K562 (cell line): ENCODE results near the gene AKT2.

Experiments used
- ELF1 ChIP-seq: fragments of 200-800 bp; sonication (Bioruptor generic); IDR thresholded peaks from 2 replicates; pipeline ENCODE4 v1.6.1; 2016; ENCODE audit warnings: missing genetic modification characterization, missing compliant biosample characterization
- EP300 ChIP-seq: IDR thresholded peaks from 2 replicates; pipeline ENCODE4 v1.6.1; 2012; ENCODE audit warnings: low read length, improper control_type of control experiment
- IRF2 ChIP-seq: sonication (generic); formaldehyde crosslinking; IDR thresholded peaks from 2 replicates; pipeline ENCODE4 v1.8.1; 2022; ENCODE audit warnings: mild to moderate bottlenecking, missing genetic modification reagents
- KAT2B ChIP-seq: IDR thresholded peaks from one replicate; pipeline ENCODE4 v1.6.1; 2012; ENCODE audit warnings: low read depth, mild to moderate bottlenecking, control low read depth, inconsistent platforms, low read length, moderate library complexity
- SIRT6 ChIP-seq: IDR thresholded peaks from one replicate; pipeline ENCODE4 v1.6.1; 2012; ENCODE audit warnings: low read depth, mild to moderate bottlenecking, control low read depth, inconsistent platforms, low read length, moderate library complexity
- SP1 ChIP-seq: sonication (generic); formaldehyde crosslinking; IDR thresholded peaks from 2 replicates; pipeline ENCODE4 v1.8.1; 2022; ENCODE audit warnings: mild to moderate bottlenecking, missing genetic modification reagents
- TRIM24 ChIP-seq, 2 experiments: fragments of 450-650 bp; IDR thresholded peaks; 2 replicates each; pipeline ENCODE4 v1.6.1; 2016
- XRCC5 ChIP-seq: fragments of 200-400 bp; formaldehyde crosslinking; IDR thresholded peaks from 2 replicates; pipeline ENCODE4 v1.6.1; 2017; ENCODE audit warnings: low read depth, mild to moderate bottlenecking, low read length
- TF ChIP-seq, protein P1 (sequence below), 3 experiments: IDR thresholded peaks in 2 of 3; conservative IDR thresholded peaks in 1 of 3; 2 replicates each; pipeline ENCODE4 v1.5.1; 2011 to 2012; ENCODE audit warnings: low read length in 3 of 3, mild to moderate bottlenecking in 3 of 3, control low read depth in 2 of 3, improper control_type of control experiment in 1 of 3, inconsistent platforms in 1 of 3, low read depth in 1 of 3, mixed read lengths in 1 of 3, moderate library complexity in 1 of 3; ENCODE audit not compliant: insufficient read depth in 2 of 3
- TF ChIP-seq, protein P2 (sequence below), 2 experiments: fragments of 450-650 bp; formaldehyde crosslinking in 1 of 2; IDR thresholded peaks; 2 replicates each; pipeline versions ENCODE4 v1.4.0 to v1.6.1; 2014 to 2020; ENCODE audit warnings: mild to moderate bottlenecking in 2 of 2, borderline replicate concordance in 1 of 2, low read depth in 1 of 2

DNA sequence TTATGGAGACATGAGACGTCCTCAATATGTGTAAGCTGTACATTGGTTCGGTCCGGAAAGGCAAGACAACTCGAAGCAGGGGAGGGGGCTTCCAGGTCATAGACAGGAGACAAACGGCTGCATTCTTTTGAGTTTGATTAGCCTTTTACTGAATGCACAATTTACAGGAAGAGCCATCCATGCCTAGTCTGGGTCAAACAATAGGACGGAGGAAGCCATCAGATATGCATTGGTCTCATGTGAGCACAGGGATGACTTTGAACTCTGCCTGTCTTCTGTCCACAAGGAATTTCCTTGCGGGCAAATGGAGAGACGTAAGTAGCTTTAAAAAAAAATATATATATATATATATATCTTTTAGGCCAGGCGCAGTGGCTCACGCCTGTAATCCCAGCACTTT is 56.8 kb downstream of the AKT2 start:
- TF ChIP-seq, protein P1, sequence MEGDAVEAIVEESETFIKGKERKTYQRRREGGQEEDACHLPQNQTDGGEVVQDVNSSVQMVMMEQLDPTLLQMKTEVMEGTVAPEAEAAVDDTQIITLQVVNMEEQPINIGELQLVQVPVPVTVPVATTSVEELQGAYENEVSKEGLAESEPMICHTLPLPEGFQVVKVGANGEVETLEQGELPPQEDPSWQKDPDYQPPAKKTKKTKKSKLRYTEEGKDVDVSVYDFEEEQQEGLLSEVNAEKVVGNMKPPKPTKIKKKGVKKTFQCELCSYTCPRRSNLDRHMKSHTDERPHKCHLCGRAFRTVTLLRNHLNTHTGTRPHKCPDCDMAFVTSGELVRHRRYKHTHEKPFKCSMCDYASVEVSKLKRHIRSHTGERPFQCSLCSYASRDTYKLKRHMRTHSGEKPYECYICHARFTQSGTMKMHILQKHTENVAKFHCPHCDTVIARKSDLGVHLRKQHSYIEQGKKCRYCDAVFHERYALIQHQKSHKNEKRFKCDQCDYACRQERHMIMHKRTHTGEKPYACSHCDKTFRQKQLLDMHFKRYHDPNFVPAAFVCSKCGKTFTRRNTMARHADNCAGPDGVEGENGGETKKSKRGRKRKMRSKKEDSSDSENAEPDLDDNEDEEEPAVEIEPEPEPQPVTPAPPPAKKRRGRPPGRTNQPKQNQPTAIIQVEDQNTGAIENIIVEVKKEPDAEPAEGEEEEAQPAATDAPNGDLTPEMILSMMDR (IDR thresholded peaks at IDR 0.05 in 2 of 3, conservative IDR thresholded peaks at IDR 0.05 in 1 of 3; ENCODE audit: insufficient read depth in 2 of 3, low read depth in 1 of 3, low read length in 3 of 3): no peak
- TF ChIP-seq, protein P2, sequence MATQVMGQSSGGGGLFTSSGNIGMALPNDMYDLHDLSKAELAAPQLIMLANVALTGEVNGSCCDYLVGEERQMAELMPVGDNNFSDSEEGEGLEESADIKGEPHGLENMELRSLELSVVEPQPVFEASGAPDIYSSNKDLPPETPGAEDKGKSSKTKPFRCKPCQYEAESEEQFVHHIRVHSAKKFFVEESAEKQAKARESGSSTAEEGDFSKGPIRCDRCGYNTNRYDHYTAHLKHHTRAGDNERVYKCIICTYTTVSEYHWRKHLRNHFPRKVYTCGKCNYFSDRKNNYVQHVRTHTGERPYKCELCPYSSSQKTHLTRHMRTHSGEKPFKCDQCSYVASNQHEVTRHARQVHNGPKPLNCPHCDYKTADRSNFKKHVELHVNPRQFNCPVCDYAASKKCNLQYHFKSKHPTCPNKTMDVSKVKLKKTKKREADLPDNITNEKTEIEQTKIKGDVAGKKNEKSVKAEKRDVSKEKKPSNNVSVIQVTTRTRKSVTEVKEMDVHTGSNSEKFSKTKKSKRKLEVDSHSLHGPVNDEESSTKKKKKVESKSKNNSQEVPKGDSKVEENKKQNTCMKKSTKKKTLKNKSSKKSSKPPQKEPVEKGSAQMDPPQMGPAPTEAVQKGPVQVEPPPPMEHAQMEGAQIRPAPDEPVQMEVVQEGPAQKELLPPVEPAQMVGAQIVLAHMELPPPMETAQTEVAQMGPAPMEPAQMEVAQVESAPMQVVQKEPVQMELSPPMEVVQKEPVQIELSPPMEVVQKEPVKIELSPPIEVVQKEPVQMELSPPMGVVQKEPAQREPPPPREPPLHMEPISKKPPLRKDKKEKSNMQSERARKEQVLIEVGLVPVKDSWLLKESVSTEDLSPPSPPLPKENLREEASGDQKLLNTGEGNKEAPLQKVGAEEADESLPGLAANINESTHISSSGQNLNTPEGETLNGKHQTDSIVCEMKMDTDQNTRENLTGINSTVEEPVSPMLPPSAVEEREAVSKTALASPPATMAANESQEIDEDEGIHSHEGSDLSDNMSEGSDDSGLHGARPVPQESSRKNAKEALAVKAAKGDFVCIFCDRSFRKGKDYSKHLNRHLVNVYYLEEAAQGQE (IDR thresholded peaks at IDR 0.05; ENCODE audit: borderline replicate concordance): no peak
- TF ChIP-seq, protein P2 (CRISPR knock-in tag; IDR thresholded peaks at IDR 0.05; ENCODE audit: low read depth): no peak
- TF ChIP-seq IRF2 (CRISPR knock-in tag) (no peak), ELF1 (tag) (no peak), XRCC5 (no peak), KAT2B (no peak), TRIM24 (IDR thresholded peaks at IDR 0.05) (no peak), EP300 (no peak), SIRT6 (no peak), SP1 (no peak)
